Upper lobe of left lung (tissue), 4 donors: Measurements from ENCODE around the gene ZNF337.

Source experiments
- POLR2A ChIP-seq, 4 donors: fragments of 450-650 bp; IDR thresholded peaks; one replicate each; pipeline ENCODE4 v1.5.1; 2016 to 2017; ENCODE audit warnings: antibody characterized with exemption in 4 of 4, mild to moderate bottlenecking in 2 of 4
- TF ChIP-seq, protein P1 (sequence below), 6 experiments: fragments of 450-650 bp in 4 of 6; fragments of 200-600 bp in 2 of 6; sonication (generic) in 2 of 6; IDR thresholded peaks; one replicate each; pipeline ENCODE4 v1.5.1; 2016 to 2019; ENCODE audit warnings: antibody characterized with exemption in 6 of 6

GRCh38 chr20:25695532-25696370 lies 902 bp downstream of the ZNF337 start:
- TF ChIP-seq, protein P1, sequence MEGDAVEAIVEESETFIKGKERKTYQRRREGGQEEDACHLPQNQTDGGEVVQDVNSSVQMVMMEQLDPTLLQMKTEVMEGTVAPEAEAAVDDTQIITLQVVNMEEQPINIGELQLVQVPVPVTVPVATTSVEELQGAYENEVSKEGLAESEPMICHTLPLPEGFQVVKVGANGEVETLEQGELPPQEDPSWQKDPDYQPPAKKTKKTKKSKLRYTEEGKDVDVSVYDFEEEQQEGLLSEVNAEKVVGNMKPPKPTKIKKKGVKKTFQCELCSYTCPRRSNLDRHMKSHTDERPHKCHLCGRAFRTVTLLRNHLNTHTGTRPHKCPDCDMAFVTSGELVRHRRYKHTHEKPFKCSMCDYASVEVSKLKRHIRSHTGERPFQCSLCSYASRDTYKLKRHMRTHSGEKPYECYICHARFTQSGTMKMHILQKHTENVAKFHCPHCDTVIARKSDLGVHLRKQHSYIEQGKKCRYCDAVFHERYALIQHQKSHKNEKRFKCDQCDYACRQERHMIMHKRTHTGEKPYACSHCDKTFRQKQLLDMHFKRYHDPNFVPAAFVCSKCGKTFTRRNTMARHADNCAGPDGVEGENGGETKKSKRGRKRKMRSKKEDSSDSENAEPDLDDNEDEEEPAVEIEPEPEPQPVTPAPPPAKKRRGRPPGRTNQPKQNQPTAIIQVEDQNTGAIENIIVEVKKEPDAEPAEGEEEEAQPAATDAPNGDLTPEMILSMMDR (IDR thresholded peaks at IDR 0.05) = no peak
- no peak for TF ChIP-seq POLR2A (IDR thresholded peaks at IDR 0.05)
